ENCODE data around the gene CTDSP2. TPM values are rescaled to one million over a fixed set of nuclear protein-coding genes. Genes with fewer than 3 reads are reported as not detected.

Gene CTDSP2
- polyA plus RNA-seq, 1 donor: 131 TPM

DNA sequence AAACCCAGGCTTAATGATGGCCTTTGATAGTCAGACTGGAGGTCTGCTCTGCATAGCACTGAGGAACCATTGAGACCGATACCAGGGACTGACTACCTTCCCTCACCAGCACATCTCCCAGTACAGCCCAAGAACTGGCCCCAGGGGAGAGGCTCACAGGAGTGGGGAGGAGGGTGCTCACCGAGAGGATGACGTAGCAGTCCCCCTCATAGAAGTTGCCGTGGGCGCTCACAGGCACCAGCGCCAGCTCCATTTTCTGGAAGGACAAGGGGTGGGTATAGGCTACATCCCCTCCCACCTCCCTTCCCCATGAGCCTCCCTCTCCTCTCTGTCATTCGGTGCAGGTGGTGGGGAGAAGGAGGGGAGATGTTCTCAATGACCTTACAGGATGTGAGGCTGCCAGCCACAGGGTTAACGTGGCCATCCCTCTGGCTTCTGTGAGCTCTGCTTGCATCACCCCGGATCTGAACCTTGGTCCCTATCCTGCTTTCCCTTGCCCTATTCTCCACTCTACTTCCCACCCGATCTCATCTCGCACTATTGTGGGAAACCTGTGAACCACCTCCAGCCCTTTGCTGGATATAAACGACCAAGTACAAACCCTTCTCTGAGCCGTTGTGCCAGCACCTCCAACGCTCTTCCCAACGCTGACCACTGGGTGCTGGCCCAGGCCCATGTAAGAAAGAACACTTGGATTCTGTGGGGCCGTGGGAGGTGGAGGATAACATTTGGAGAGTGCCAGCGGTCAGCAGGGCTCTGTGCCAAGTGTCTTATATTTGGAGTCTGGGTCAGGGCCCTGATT, 32.4 kb downstream of the CTDSP2 start:
- WGBS (ENCODE audit: insufficient coverage, low lambda C conversion rate): 80% methylated on average over 2 of the region's 17 CpGs
- no peak for DNase-seq
- Histone ChIP-seq H3K36me3 (ENCODE audit: control insufficient read depth, insufficient read depth, low read length) (peaks cover 36% of the 10 kb centered on the region), H3K4me3 (ENCODE audit: low read length) (no peak overlapping the region), H3K9me3 (ENCODE audit: control insufficient read depth, low read depth, low read length) (peaks cover 2% of the 10 kb centered on the region), H3K27ac (ENCODE audit: low read length) (no peak overlapping the region), H3K4me1 (ENCODE audit: control insufficient read depth, insufficient read depth, low read length) (peaks cover 7% of the 10 kb centered on the region), H3K27me3 (ENCODE audit: control insufficient read depth, insufficient read depth, low read length) (no peaks in the 10 kb centered on the region)

GRCh38 chr12:57813111-57813970, 33.2 kb downstream of the CTDSP2 start:
- no peak for DNase-seq
- no CpG with 5 or more reads among the region's 14 CpGs for WGBS (ENCODE audit: insufficient coverage, low lambda C conversion rate)
- Histone ChIP-seq H3K9me3 (ENCODE audit: control insufficient read depth, low read depth, low read length) (peaks cover 2% of the 10 kb centered on the region), H3K36me3 (ENCODE audit: control insufficient read depth, insufficient read depth, low read length) (peaks cover 40% of the 10 kb centered on the region), H3K4me3 (ENCODE audit: low read length) (no peak overlapping the region), H3K27me3 (ENCODE audit: control insufficient read depth, insufficient read depth, low read length) (no peaks in the 10 kb centered on the region), H3K4me1 (ENCODE audit: control insufficient read depth, insufficient read depth, low read length) (peaks cover 7% of the 10 kb centered on the region), H3K27ac (ENCODE audit: low read length) (no peak overlapping the region)

DNA sequence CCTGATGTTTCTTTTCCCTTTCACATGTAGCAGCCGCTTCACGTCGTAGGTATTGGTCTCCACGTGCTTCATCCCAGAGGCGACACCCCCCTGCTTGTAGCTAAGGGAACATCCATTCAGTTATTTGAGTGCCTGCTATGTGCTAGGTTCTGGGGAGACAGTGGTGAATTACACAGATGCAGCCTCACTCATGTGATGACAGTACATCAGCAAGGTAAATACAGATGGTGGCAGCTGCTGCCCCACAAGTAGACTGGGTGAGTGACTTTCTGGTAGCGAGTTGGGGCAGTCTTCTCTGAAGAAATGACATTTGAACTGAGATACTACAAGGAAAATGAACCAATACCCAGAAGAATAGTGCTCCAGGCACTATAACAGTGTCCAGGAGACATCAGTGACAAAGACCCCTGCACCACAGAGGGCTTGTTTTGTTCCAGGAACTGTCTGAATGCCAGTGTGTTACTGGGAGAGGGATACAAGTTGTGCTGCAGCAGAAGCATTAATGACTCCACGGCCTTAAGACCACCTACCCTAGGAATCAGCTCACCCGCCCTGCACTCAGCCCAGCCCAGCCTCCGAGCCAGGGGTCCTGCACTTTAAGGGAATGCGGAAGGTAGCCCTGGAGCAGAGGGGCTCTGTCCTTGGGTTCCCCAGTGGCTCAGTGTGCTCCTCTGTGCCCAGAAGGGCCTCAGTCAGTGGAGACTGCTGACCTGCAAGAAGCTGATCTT, 35.3 kb downstream of the CTDSP2 start:
- Histone ChIP-seq H3K27me3 (ENCODE audit: control insufficient read depth, insufficient read depth, low read length) (no peaks in the 10 kb centered on the region), H3K27ac (ENCODE audit: low read length) (no peak overlapping the region), H3K4me3 (ENCODE audit: low read length) (no peak overlapping the region), H3K4me1 (ENCODE audit: control insufficient read depth, insufficient read depth, low read length) (no peaks in the 10 kb centered on the region), H3K36me3 (ENCODE audit: control insufficient read depth, insufficient read depth, low read length) (peaks cover 54% of the 10 kb centered on the region), H3K9me3 (ENCODE audit: control insufficient read depth, low read depth, low read length) (peaks cover 2% of the 10 kb centered on the region)
- no CpG with 5 or more reads among the region's 10 CpGs for WGBS (ENCODE audit: insufficient coverage, low lambda C conversion rate)
- DNase-seq: no peak

DNA sequence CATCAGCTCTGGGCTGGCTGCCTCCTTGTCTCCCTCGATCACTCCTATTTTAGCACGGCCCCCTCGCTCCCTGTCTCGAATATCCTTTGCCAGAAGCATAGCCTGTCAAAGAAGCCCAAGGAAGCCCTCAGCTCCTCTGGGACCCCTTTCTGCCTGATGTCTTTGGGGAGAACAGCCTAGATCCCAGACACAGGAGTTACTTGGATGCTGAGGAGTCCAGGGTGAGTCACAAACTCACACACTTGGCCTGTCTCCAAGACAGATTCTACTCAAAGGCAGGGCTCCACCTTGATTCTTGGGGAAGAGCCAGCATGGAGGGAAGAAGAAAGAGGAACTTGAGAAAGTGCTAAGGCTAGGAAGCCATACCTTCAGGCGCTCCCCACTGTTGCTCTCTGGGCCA, 36.1 kb downstream of the CTDSP2 start:
- H3K9me3 ChIP-seq (ENCODE audit: control insufficient read depth, low read depth, low read length): no peaks in the 10 kb centered on the region
- H3K36me3 ChIP-seq (ENCODE audit: control insufficient read depth, insufficient read depth, low read length): peaks cover 54% of the 10 kb centered on the region
- DNase-seq: no peak
- no peak overlapping the region for H3K27ac ChIP-seq (ENCODE audit: low read length)
- no CpG with 5 or more reads among the region's 5 CpGs for WGBS (ENCODE audit: insufficient coverage, low lambda C conversion rate)
- no peak overlapping the region for H3K4me3 ChIP-seq (ENCODE audit: low read length)
- H3K4me1 ChIP-seq (ENCODE audit: control insufficient read depth, insufficient read depth, low read length): no peaks in the 10 kb centered on the region
- no peaks in the 10 kb centered on the region for H3K27me3 ChIP-seq (ENCODE audit: control insufficient read depth, insufficient read depth, low read length)

- no CpG with 5 or more reads among the region's 3 CpGs for WGBS (ENCODE audit: insufficient coverage, low lambda C conversion rate)
- Histone ChIP-seq H3K4me1 (ENCODE audit: control insufficient read depth, insufficient read depth, low read length) (no peaks in the 10 kb centered on the region), H3K27me3 (ENCODE audit: control insufficient read depth, insufficient read depth, low read length) (no peaks in the 10 kb centered on the region), H3K27ac (ENCODE audit: low read length) (no peak overlapping the region), H3K36me3 (ENCODE audit: control insufficient read depth, insufficient read depth, low read length) (peaks cover 54% of the 10 kb centered on the region), H3K9me3 (ENCODE audit: control insufficient read depth, low read depth, low read length) (no peaks in the 10 kb centered on the region), H3K4me3 (ENCODE audit: low read length) (no peak overlapping the region)
- DNase-seq: no peak
Observed at GRCh38 chr12:57809425-57809824, 37.1 kb downstream of the CTDSP2 start.

DNA sequence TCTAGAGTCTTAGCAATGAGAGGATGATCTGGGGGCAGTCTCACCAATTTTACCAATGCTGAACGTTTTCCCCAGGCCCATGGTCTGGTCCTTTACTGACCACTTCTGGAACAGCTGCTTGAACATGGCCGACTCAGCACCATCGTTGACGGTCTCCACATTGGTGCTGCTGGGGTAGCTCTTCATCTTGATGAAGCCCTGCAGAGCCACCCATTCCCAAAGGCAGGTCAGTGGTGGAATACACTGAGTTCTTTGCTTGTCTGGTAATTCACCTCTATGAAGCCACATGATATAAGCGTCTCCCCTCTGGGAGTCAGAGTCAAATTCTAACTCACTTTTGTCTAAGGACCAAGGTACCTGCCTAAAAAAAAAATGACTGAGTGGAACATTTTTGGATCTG, 38.2 kb downstream of the CTDSP2 start:
- no CpG with 5 or more reads among the region's 5 CpGs for WGBS (ENCODE audit: insufficient coverage, low lambda C conversion rate)
- Histone ChIP-seq H3K36me3 (ENCODE audit: control insufficient read depth, insufficient read depth, low read length) (peaks cover 57% of the 10 kb centered on the region), H3K27ac (ENCODE audit: low read length) (no peak overlapping the region), H3K4me1 (ENCODE audit: control insufficient read depth, insufficient read depth, low read length) (no peaks in the 10 kb centered on the region), H3K4me3 (ENCODE audit: low read length) (no peak overlapping the region), H3K27me3 (ENCODE audit: control insufficient read depth, insufficient read depth, low read length) (no peaks in the 10 kb centered on the region), H3K9me3 (ENCODE audit: control insufficient read depth, low read depth, low read length) (no peaks in the 10 kb centered on the region)
- DNase-seq: no peak

DNA sequence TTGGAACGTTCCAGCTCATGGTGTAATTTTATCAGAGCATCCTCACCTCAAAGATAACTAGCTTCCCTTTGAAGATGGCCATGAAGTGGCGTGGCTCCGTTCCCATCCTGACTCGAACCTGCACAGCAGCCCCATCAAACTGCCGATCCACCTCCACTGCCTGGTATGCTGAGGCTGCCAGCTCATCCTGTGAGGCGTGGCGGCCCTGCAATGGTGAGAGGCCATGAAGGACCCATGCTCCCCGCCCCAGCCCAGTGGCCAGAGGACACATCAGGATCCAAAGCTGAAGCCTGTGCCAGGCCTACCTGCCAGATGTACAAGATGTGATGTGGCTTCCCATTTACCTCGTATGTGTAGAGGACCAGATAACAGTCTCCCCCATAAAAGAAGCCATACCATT, 39.2 kb downstream of the CTDSP2 start:
- Histone ChIP-seq H3K4me3 (ENCODE audit: low read length) (no peak overlapping the region), H3K27ac (ENCODE audit: low read length) (no peak overlapping the region), H3K27me3 (ENCODE audit: control insufficient read depth, insufficient read depth, low read length) (no peaks in the 10 kb centered on the region), H3K9me3 (ENCODE audit: control insufficient read depth, low read depth, low read length) (no peaks in the 10 kb centered on the region), H3K4me1 (ENCODE audit: control insufficient read depth, insufficient read depth, low read length) (no peaks in the 10 kb centered on the region), H3K36me3 (ENCODE audit: control insufficient read depth, insufficient read depth, low read length) (peaks cover 63% of the 10 kb centered on the region)
- no CpG with 5 or more reads among the region's 9 CpGs for WGBS (ENCODE audit: insufficient coverage, low lambda C conversion rate)
- no peak for DNase-seq

DNA sequence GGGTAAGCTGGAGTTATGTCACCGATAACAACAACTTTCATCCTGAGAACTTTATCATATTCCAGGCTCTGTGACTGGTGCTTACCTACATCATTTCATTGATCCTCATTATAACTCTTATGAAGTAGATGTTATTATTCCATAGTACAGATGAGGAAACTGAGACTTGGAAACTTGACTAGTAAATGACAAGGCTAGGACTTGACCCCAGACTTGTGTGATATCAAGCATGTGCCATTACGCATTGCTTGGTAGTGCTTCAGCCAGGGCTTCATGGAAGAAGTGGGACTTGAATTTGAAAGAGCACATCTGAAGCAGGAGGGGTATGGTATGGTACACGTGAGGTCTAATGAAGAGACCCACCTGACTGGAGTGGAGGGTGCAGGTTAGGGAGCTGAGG, 39.9 kb downstream of the CTDSP2 start:
- no peaks in the 10 kb centered on the region for H3K4me1 ChIP-seq (ENCODE audit: control insufficient read depth, insufficient read depth, low read length)
- H3K36me3 ChIP-seq (ENCODE audit: control insufficient read depth, insufficient read depth, low read length): peaks cover 63% of the 10 kb centered on the region
- H3K4me3 ChIP-seq (ENCODE audit: low read length): no peak overlapping the region
- H3K27me3 ChIP-seq (ENCODE audit: control insufficient read depth, insufficient read depth, low read length): no peaks in the 10 kb centered on the region
- 100% methylated on average over 1 of the region's 3 CpGs for WGBS (ENCODE audit: insufficient coverage, low lambda C conversion rate)
- H3K27ac ChIP-seq (ENCODE audit: low read length): no peak overlapping the region
- no peaks in the 10 kb centered on the region for H3K9me3 ChIP-seq (ENCODE audit: control insufficient read depth, low read depth, low read length)
- DNase-seq: no peak

- Histone ChIP-seq H3K27me3 (ENCODE audit: control insufficient read depth, insufficient read depth, low read length) (no peaks in the 10 kb centered on the region), H3K4me1 (ENCODE audit: control insufficient read depth, insufficient read depth, low read length) (no peaks in the 10 kb centered on the region), H3K27ac (ENCODE audit: low read length) (no peak overlapping the region), H3K9me3 (ENCODE audit: control insufficient read depth, low read depth, low read length) (no peaks in the 10 kb centered on the region), H3K36me3 (ENCODE audit: control insufficient read depth, insufficient read depth, low read length) (peaks cover 50% of the 10 kb centered on the region), H3K4me3 (ENCODE audit: low read length) (no peak overlapping the region)
- no peak for DNase-seq
- no CpG with 5 or more reads among the region's 9 CpGs for WGBS (ENCODE audit: insufficient coverage, low lambda C conversion rate)
Observed at GRCh38 chr12:57803319-57803893, 43.1 kb downstream of the CTDSP2 start.

DNA sequence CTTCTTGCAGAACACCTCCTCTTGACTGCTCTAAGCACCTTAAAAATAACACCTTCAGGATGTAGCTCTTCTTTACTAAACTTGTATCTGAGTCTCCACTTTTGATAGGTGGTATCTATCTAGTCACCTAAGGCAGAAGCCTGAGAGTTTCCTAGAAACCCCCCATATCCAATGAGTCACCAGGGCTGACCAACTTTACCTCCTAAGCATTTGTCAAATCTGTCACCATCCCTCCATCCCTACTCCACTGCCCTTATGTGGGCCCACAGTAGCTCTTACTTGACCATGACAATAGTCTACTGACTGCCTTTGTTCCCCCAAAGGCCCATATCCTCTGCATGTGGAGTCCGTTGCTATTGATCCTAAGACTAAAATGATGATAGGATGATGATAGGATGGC, 43.9 kb downstream of the CTDSP2 start:
- peaks cover 44% of the 10 kb centered on the region for H3K36me3 ChIP-seq (ENCODE audit: control insufficient read depth, insufficient read depth, low read length)
- DNase-seq: no peak
- H3K4me1 ChIP-seq (ENCODE audit: control insufficient read depth, insufficient read depth, low read length): no peaks in the 10 kb centered on the region
- no peaks in the 10 kb centered on the region for H3K27me3 ChIP-seq (ENCODE audit: control insufficient read depth, insufficient read depth, low read length)
- no peak overlapping the region for H3K4me3 ChIP-seq (ENCODE audit: low read length)
- H3K9me3 ChIP-seq (ENCODE audit: control insufficient read depth, low read depth, low read length): no peaks in the 10 kb centered on the region
- H3K27ac ChIP-seq (ENCODE audit: low read length): no peak overlapping the region
- WGBS (ENCODE audit: insufficient coverage, low lambda C conversion rate): no CpG with 5 or more reads among the region's 1 CpG

Measured in large intestine (tissue), 3 donors.